GM21528 (cell line): Measurements from ENCODE around the gene TOP2A.

Experiments used
- ATAC-seq: cut with Tn5 transposase; IDR thresholded peaks from one replicate; pipeline ENCODE4 v1.9.1; 2021; ENCODE audit warnings: mild to moderate bottlenecking, moderate library complexity; ENCODE audit not compliant: unreplicated experiment, low FRiP score

Gene TOP2A

DNA sequence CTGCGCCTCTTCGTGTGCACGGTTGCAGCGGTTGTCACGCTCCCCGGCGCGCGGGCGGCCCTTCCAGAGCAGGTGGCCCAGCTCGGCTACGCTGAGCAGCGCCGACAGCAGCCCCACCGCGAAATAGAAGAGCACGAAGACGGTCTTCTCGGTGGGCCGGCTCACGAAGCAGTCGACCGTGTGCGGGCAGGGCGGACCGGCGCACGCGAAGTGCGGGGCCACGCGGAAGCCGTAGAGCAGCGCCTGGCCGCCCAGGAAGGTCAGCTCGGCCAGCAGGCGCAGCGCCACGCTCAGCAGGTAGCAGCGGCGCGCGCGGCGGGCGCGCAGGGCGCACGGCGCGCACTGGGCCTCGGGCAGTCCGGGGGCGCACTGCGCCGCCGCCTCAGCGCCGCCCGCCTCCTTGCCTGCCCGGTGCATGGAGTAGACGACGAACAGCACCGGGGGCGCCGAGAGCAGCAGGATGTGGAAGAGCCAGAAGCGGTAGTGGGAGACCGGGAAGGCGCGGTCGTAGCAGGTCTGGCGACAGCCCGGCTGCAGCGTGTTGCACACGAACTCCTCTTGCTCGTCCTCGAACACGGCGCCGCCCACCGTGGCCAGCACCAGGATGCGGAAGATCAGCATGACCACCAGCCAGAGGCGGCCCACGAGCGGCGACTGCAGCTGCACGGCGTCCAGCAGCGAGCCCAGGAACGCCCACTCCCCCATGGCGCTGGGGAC lies 54.4 kb downstream of the TOP2A start:
- peak; percentile 17 for ATAC-seq

DNA sequence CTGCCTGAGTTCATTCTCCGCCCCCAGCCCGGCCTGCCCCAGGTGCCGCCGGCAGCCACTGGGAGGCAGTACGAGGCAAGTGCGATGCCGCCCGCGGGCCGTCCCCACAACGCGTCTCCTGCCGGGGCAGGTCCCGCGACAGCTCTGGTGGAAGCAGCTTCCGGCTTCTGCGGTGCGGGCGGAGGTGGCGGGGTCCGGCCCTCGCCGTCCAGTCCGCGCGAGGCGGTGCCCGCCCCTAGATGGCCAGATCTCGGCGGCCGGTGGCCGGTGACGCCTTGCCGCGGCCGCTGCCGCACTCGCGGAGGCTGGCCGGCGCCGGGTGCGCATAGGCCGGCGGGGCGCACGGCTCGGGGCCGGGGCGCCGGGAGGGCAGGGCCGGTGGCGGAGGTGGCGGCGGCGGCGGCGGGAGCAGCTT lies 55.0 kb downstream of the TOP2A start:
- peak; percentile 63 for ATAC-seq

DNA sequence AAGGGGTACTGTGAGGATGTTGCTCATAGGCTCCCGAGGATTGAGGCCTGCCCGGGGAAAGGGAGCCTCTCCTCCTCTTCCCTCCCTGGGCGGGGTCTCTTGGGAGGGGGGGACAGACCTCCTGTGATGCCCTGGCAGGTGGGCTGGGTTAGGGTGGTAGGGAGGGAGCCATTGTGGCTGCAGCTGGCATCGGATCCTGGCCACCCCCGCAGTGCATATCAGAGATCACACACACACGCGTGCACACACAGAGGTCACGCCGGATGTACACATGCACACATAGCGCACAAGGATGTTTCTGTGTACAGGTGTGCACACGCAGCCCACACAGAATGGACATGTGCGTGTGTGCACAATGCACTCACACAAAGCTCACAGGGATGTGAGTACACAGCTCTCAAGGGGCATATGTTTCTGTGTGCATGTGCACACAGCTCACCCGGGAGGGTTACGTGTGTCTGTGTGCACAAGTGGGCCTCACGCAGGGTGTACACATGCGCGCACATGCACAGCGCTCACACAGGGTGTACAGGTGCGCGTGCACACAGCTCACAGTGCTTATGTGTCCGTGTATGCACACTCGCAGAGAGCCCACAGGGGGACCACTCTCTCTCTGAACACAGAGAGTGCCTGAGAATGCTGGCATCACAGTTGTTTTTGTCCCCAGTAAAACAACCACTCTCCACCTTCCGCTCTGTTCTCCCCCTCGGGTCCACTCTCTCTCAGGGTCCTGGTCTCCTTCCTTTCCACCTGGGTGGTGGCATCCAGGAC lies 55.6 kb downstream of the TOP2A start:
- ATAC-seq, result no peak

DNA sequence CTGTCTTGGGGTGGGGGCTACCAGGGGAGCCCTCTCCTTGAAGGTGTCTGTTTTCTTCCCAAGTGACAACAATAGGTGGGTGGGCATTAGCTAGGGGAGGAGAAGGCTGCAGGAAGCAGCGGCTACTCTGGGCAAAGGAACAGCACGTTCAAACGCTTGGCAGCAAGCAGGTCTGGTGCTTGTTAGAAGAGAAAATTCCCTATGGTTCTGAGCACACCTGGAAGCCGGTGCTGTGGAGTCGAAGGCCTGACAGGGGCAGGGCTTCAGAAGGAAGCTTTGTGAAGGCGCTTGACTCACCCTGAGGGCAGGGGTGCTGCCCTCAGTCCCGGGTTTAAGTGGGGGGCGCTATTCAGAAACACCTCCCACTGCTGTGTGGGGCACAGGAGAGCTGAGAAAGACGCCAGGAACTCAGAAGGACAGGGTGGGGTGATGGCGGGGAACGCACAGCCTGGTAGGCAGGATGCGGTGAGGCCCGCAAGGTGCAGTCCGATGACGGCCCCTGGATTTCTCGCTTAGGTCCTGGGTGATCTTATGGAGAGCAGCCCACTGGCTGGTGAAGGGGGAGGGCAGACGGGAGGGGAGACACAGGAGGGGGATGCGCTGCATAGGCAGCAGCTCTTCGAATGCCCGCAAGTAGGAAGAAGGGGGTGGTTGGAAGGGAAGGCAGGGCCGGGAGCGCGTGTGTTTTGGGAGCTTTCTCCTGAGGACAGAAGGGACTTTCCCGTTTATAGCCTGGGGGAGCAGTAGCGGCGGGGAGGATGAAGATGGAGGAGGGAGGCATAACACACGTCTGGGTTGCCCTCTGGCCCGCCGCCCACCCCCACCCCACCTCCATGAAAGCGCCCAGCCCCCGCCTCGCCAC lies 56.4 kb downstream of the TOP2A start:
- ATAC-seq, result no peak

DNA sequence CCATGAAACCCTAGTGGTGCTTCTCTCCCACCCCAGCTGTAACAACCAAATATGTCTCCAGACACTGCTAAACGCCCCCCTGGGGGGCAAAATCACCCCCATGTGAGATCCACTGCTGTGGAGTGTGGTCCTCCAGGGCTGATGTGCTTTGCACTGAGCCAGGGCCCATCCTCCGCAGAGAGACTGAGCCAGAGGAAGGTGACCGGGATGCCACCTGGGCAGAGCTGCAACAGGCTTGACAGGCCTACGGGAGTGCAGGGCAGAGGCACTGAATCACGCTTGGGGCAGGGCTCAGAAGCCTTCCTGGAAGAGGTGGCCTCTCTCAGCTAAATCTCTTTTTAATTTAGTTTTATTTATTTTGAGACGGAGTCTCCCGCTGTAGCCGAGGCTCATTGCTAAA lies 57.6 kb downstream of the TOP2A start:
- ATAC-seq, result no peak

DNA sequence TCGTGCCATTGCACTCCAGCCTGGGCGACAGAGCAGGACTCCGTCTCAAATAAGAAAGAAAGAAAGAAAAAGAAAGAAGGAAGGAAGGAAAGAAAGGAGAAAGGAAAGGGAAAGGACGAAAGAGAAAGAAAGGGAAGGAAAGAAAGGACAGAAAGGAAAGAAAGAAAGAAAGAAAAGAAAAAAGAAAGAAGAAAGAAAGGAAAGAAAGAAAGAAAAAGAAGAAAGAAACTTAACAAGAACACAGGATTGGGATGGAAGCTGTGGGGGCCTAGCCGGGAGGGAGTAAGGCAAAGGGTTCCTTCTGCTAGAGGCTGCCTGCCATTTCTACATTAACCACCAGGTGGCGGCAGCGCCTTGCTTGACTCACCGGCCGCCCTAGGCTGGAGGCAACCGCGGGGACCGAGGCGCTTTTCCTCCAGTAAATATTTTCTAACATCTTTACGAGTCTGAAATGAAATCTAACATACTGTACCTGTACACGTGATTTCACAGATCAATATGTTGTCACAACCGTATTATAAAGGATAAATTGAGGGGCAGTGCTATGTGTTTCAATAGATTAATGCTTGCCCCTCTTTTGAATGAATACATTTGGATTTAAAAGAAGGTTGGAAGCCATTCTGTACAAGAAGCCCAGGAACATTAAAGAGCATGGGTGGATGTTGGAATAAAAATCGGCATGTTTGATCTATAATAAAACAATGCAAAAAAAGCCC lies 59.2 kb downstream of the TOP2A start:
- ATAC-seq, result no peak

DNA sequence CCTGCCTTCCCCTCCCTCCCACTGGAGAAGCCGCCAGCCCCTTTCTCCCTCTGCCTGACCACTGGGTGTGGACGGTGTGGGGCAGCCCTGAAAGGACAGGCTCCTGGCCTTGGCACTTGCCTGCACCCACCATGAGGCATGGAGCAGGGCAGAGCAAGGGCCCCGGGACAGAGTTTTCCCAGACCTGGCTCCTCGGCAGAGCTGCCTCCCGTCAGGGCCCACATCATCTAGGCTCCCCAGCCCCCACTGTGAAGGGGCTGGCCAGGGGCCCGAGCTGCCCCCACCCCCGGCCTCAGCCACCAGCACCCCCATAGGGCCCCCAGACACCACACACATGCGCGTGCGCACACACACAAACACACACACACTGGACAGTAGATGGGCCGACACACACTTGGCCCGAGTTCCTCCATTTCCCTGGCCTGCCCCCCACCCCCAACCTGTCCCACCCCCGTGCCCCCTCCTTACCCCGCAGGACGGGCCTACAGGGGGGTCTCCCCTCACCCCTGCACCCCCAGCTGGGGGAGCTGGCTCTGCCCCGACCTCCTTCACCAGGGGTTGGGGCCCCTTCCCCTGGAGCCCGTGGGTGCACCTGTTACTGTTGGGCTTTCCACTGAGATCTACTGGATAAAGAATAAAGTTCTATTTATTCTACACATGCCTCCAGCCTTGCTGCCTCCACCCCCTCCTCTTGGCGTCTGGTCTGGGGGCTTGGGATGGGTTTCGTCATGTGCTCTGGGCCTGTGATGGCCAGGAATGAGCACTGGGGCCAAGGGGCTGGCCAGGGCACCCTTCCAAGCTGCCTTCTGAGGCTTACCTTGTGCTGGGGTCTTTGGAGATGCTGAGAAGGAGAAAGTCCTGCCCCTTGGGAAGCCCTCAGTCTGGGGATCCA lies 60.5 kb downstream of the TOP2A start:
- no peak for ATAC-seq

DNA sequence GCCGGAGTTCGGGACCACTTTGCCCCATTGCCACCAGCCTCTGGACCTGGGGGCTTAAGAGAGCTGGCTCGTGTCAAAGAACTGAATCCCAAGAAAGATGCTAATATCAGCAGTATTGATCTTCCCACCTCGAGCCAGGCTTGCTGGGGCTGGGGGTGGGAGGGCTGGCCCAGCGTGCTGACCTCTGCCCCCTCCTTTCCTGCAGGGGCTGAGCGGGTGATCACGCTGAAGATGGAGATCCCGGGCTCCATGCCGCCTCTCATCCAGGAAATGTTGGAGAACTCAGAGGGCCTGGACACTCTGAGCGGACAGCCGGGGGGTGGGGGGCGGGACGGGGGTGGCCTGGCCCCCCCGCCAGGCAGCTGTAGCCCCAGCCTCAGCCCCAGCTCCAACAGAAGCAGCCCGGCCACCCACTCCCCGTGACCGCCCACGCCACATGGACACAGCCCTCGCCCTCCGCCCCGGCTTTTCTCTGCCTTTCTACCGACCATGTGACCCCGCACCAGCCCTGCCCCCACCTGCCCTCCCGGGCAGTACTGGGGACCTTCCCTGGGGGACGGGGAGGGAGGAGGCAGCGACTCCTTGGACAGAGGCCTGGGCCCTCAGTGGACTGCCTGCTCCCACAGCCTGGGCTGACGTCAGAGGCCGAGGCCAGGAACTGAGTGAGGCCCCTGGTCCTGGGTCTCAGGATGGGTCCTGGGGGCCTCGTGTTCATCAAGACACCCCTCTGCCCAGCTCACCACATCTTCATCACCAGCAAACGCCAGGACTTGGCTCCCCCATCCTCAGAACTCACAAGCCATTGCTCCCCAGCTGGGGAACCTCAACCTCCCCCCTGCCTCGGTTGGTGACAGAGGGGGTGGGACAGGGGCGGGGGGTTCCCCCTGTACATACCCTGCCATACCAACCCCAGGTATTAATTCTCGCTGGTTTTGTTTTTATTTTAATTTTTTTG lies 61.6 kb downstream of the TOP2A start:
- no peak for ATAC-seq

DNA sequence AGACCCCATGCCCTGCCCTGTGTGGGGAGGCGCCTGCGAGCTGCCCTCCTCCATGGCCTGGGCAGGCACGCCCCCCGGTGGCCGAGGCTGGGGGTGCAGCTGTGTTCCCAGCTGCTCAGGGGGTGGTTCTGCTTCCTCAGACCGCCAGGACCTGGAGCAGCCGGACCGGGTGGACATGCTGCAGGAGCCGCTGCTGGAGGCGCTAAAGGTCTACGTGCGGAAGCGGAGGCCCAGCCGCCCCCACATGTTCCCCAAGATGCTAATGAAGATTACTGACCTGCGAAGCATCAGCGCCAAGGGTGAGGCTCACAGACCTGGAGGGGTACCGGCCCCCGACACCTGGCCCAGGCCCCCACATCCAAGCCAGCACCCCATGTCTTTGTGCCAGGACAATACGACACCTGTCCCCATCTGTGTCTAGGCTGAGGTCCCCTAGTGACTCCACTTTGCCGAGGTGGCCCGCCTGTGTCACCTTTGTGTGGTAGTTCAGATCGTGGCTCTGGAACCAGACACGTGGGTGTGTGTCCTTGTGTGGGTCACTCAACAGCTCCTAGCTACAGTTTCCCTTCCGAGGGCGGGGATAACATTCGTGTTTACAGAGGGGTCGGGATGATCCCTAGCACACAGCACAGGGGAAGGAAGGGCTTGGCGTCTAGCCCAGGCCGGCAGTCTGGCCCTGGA lies 62.4 kb downstream of the TOP2A start:
- no peak for ATAC-seq

DNA sequence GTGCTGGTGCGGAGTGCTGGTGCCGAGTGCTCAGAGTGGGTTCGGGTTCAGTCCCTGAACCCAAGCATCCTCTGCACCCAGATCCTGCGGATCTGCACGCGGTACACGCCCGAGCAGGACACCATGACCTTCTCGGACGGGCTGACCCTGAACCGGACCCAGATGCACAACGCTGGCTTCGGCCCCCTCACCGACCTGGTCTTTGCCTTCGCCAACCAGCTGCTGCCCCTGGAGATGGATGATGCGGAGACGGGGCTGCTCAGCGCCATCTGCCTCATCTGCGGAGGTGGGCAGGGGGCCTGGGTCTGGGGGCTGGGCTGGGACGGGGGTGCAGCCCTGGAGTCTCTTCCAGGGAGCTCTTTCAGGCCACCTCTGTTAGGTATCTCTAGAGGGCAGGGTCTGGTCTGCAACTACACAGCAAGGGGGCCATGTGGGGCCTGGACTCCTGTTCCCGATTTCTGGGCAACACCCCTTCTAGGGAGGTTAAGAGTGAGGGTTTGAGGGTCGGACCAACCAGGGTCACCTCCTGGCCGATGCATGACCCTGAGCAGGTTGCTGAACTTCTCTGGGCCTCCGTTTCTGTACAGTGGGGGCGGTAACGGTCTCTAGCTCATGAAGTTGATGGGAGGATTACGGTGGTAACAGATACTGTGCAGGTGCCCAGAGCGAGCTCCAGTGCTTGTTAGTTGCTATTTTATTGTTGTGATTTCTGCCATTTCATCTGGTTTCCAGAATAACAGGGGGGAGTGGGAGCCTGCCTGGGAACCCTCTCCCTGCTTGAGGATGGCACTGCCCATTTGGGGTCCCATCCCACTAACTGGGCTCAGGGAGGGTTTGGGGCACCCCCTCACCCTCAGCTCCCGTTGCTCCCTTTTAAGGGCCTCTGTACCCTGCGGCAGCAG lies 63.2 kb downstream of the TOP2A start:
- ATAC-seq, result no peak

DNA sequence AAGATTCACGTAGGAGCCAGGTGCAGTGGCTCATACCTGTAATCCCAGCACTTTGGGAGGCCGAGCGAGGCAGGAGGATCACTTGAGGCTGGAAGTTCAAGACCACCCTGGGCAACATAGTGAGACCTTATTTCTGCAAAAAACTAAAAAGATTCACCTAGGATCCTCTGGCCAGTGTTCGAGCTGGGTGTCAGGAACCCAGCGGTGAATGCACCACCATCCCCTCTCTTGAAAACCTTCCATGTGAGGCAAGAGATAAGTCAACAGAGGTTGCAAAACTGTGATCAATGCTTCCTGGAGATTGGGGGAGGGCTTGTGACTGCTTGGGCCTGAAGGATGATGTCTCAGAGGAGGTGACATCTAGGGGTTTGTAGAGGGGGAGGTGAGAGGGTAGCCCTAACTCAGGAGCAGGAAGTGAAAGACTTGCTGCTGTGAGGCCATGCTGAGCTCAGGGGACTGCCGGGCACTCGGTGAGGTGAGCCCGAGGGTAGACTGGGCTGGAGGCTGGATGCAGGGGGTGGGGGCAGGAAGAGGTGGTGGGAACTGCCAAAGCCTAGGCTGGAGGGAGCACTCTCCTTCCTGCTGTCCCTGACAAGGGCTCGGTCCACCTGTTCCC lies 64.8 kb downstream of the TOP2A start:
- ATAC-seq, result no peak

DNA sequence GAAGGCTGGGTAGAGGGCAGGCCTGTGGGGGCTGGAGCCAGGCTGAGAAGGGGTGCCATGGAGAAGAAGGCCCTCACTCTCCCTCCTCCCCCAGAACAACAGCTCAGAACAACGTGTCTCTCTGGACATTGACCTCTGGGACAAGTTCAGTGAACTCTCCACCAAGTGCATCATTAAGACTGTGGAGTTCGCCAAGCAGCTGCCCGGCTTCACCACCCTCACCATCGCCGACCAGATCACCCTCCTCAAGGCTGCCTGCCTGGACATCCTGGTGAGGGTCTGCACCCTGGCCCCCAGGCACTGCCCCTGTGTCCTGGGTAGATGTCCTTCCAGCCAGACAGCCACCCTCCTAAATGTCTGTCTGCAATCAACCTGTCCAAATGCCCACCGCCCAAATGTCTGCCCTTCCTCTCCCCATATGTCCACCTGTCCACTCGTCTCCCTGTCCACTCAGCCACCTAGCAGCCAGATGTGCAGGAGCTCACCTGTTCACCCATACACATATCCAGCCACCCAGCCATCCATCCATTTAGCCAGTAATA lies 65.4 kb downstream of the TOP2A start:
- no peak for ATAC-seq

DNA sequence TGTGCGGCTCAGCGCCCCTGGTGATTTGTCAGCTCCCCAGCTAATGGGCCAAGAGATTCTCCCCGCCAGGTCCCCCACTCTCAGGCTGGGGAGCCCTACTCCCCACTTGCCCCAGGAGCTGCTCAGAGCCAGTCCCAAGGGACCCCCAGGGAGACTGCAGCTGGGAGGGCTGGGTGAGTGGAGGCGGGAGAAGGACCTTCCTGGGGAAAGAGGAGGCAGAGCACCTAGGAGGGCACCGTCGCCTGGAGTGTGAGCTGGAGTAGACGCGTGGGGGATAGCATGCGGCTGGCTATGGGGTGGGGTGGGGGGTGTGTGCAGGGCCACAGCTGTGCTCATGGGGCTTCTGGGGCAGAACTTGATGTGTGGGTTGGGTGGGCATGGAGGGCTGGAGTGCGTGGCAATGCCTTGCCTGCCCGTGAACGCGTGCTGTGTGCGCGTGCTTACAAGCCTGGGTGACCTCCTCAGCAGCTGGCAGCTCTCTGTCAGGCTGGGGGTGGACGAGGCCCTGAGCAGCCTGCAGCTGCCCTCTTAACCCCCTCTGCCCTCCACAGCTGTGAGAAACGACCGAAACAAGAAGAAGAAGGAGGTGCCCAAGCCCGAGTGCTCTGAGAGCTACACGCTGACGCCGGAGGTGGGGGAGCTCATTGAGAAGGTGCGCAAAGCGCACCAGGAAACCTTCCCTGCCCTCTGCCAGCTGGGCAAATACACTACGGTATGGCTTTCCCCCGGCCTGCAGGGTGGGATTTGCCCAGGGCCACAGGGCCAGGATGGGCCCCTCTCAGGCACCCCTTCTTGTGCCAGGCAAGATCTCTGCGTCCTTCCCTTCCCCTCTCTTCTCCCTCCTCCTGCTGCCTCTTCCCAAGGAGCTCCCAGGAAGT lies 66.1 kb downstream of the TOP2A start:
- ATAC-seq, result no peak

DNA sequence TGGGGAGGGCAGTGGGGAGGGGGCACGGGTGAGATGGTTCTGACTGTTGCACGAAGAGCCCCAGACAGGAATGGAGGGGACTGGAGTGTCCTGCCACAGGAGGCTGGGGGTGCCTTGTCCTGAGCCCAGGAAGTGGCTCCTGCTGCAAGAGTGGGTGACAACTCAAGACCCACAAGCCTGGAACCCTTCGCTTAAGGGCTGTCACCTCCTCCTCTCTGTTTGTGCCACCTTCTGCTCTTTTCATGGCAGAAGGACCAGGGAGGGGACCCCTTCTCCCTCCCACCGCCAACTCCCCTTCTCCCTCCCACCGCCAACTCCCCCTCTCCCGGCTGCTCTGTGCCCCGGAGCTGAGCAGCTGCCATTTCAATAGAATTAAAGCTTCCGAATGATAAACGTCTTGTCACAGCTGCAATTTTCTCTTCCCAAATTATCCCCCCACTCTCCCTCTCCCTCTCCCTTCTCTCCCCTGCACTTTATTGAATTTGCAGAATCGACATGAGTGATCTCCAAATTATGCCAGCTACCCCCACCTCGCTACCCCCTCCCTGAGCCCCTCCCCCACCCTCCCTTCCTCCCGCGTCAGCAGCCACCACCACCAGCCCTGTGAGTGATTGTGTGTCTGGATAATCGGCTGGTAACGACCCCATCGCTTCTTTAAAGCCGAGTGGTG lies 66.9 kb downstream of the TOP2A start:
- no peak for ATAC-seq
